Measurements from ENCODE around the gene CEACAM16.

GRCh38 chr19:44703336-44704078 is 4.6 kb downstream of the CEACAM16 start:
- TF ChIP-seq, protein P1, sequence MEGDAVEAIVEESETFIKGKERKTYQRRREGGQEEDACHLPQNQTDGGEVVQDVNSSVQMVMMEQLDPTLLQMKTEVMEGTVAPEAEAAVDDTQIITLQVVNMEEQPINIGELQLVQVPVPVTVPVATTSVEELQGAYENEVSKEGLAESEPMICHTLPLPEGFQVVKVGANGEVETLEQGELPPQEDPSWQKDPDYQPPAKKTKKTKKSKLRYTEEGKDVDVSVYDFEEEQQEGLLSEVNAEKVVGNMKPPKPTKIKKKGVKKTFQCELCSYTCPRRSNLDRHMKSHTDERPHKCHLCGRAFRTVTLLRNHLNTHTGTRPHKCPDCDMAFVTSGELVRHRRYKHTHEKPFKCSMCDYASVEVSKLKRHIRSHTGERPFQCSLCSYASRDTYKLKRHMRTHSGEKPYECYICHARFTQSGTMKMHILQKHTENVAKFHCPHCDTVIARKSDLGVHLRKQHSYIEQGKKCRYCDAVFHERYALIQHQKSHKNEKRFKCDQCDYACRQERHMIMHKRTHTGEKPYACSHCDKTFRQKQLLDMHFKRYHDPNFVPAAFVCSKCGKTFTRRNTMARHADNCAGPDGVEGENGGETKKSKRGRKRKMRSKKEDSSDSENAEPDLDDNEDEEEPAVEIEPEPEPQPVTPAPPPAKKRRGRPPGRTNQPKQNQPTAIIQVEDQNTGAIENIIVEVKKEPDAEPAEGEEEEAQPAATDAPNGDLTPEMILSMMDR (IDR thresholded peaks at IDR 0.05; ENCODE audit: low read depth, low read length), result no peak
- no peak for TF ChIP-seq EZH2phosphoT487 (IDR thresholded peaks at IDR 0.05; ENCODE audit: low read depth)
